Effector CD4-positive, alpha-beta T cell (primary cell): Measurements from ENCODE around the gene ITGA1.
"Not testable (repeated sequence)": the region's sequence is repeated elsewhere in the genome, so short reads cannot be mapped to it uniquely, and the experiment has no call there.

Experiments used
- DNase-seq: peaks from one replicate; pipeline ENCODE4 v3.0.0-alpha.2; 2020

The ITGA1 gene

DNA sequence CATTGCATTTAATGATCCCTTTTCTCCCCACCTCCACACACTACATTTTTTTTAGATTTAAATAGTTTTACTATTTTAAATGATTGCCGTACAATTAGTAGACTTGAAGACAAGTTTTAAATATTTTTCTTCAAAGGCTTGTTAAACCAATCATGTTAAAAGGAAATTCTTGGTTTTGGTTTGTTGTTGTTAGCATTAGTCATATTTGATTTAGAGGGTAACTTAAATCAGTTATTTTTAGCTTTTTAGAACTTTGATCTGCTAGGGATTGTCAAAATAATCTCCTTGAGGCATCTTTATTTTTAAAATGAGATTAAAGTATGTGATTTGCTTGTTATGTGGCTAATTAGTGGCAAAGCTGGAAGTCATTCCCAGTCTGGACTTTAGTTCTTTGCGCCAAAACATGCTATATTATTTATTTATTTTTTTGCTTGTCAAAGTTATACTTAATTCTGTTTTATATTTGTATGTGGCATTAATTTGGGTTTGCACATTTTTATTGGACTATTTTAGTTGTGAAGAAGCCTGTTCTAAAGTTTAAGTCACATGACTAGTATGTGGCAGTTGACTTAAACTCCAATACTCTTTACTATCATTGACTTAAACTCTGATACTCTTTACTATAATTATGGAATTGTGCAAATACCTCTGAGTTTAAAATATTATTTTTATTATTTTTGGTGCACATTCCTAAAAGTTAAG lies 14.7 kb downstream of the ITGA1 start:
- DNase-seq: no peak

DNA sequence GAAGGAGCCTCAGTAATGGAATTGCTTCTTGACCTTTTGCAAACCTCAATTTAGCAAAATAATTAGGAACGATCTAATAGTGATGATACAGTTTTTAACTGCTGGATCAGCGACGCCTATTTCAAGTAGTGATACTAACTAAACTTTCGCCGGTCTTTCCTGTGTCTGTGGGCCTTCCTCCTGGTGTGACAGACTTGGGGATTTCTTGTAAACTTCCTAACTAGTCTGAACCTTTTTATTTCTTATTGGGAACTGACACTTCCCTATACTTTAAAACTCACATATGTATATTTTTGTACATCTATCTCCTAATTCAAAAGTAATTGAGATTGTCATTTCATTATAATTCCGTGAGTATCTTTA lies 15.2 kb downstream of the ITGA1 start:
- no peak for DNase-seq

- DNase-seq: no peak
Measured at GRCh38 chr5:52804387-52804791, 16.7 kb downstream of the ITGA1 start.

DNA sequence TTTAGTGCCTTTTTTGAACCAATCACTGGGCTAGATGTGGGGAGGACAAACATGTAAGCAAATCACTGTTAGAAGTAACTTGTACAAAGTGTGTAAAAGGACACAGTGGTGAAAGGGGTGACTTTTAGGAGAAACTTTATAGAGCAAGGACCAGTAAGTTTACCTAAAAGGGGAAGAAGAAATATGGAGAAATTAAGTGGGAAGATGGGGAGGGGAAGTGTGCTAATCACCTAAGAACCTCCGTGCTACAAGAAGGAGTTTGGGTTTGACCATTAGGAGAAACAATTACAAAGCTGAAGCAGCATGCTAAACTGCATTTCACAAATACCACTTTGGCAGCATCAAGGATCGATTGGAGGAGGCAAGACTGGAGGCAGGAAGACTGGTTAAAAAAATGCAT lies 17.3 kb downstream of the ITGA1 start:
- no peak for DNase-seq

- DNase-seq: no peak
Measured at GRCh38 chr5:52805615-52806014, 17.9 kb downstream of the ITGA1 start.

GRCh38 chr5:52807037-52807436 lies 19.3 kb downstream of the ITGA1 start:
- no peak for DNase-seq

- no peak for DNase-seq
Measured at GRCh38 chr5:52807723-52808122, 20.0 kb downstream of the ITGA1 start.

- no peak for DNase-seq
Measured at GRCh38 chr5:52808316-52808901, 20.7 kb downstream of the ITGA1 start.

DNA sequence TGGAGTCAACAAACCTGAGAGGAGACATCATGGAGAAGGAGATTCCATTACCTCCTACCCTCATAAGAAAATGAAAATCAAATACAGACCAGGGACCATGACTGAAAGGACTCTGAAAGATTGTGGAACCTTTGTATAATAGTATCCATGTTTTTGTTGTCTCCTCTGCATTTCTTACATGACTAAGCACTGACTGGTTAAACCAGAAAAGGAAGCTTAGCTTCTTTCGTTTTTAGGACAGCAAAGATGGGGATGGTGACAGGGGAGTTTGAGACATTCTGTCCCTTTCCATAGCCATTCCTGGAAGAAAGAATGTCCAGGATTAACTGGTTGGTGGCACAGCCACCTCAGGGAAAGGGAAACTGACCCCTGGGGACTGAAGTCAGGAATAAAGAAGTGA lies 22.2 kb downstream of the ITGA1 start:
- DNase-seq: no peak

DNA sequence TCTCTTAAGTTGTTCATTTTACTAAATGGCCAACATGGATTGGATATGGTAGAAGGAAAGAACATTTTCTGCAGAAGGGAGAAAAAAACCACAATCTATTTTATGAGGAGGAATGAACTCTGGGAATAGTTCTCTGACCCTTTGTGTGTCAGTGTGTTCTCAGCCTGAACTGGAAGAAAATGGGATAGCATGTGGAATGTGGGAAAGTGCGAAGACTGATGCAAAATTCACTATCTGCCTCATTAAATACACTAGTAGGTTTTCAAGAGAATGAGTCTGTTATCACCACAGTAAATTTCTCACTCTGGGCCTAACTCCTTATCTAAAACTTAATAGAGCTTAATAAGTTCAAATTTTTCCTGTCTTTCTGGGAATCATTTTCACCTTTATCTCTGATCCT lies 22.7 kb downstream of the ITGA1 start:
- no peak for DNase-seq

DNA sequence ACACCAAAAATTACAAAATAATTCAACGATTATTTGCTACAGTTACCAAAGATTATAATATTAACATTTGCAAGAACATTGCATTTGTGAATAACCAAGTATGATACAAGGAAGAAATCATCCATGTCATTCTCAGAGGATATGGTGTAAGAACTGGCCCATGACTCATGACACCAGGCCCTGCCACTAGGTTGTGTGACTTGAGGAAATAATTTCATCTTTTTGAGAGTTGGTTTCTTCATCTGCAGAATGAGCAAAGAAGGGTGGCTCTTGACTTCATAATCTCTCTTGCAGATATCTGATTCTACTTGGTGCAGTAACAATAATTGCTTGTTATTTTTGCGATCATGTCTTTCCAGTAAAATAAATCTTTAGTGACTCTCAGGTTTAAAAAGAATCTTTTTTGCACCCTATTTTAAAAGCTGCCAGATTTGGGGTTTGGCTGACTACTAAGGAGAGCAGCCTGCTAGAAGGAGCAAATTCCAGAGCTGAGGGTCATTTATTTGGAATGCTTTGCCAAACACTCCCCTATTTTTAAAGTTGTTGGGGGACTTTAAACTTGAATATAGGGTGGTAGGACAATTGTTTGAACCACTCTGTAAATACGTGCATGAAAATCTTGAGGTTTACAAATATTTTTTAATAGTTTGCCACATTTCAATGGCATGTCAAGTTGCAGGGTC lies 23.5 kb downstream of the ITGA1 start:
- DNase-seq: no peak

GRCh38 chr5:52814352-52815148 lies 26.8 kb downstream of the ITGA1 start:
- no peak for DNase-seq

DNA sequence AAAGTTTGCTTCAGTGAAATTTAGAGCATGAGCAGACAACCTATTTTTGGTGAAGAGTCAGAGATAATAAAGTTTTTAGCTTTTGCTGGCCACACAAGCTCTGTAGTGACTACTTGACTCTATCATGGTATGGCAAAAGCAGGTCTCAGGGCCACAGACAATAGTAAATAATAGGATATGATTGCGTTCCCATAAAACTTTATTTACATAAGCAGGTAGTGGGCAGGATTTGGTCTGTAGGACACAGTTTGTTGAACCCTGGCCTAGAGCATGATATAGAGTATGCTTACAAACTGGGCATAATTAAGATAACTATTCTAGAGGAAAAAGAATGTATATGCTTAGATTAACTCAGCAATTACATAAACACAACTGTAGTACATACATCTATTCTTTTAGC lies 30.1 kb downstream of the ITGA1 start:
- no peak for DNase-seq

- no peak for DNase-seq
Measured at GRCh38 chr5:52818360-52818759, 30.6 kb downstream of the ITGA1 start.

GRCh38 chr5:52818807-52819206 lies 31.1 kb downstream of the ITGA1 start:
- not testable (repeated sequence) for DNase-seq

DNA sequence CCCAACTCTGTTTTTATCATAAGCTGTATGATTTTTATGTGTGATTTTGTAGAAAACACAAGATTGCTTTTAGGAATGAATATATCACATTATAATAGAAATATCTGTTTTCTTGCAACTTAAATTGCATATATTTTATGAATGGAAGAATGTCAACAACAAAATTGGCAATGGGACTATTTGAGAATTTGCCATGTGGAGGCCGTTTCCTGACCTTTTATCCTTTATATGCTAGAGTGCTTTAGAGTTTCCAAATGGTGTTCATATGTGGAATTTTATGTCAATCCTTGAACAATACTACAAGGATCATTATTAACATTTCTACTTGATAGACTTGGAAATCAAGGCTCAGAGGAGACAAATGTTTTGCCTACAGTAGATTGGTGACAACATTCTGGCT lies 34.2 kb downstream of the ITGA1 start:
- no peak for DNase-seq

- DNase-seq: no peak
Measured at GRCh38 chr5:52822437-52822836, 34.7 kb downstream of the ITGA1 start.

DNA sequence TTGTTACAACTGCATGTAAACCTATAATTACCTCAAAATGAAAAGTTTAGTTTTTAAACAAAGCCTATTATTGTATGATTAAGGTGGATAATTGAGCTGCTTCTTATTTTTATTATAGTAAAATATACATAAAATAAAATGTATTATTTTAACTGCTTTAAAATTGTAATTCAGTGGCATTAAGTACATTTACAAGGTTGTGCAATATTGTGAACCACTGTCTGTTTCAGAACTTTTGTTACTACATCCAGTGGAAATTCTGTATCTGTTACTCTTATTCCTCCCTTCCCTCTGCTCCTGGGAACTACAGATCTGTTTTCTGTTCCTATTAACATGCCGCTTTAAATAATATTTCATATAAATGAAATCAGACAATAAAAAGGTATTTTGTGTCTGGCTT lies 37.1 kb downstream of the ITGA1 start:
- DNase-seq: no peak

DNA sequence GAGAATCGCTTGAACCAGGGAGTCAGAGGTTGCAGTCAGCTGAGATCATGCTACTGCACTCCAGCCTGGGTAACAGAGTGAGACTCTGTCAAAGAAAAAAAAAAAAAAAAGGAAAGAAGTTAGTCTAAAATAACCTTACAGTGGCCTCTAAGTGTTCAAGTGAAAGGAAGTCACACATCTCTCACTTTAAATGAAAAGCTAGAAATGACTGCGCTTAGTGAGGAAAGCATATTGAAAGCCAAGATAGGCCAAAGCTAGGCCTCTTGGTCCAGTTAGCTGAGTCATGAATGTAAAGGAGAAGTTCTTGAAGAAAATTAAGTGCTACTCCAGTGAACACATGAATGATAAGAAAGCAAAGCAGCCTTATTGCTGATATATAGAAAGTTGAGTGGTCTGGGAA lies 38.1 kb downstream of the ITGA1 start:
- no peak for DNase-seq

DNA sequence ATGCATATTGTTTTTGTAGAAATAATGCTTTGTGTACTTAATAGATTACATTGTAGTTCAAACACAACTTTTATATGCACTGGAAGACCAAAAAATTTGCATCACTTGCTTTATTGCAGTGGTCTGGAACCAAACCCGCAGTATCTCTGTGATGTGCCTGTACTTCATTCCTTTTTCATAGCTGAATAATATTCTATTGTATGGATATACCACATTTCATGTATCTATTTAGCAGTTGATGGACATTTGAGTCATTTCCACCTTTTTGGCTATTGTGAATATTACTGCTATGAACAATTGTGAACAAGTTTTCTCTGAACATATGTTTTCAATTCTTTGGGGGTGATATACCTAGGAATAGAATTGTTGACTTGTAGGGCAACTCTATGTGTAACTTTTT lies 40.1 kb downstream of the ITGA1 start:
- DNase-seq: no peak

GRCh38 chr5:52829664-52830063 lies 41.9 kb downstream of the ITGA1 start:
- DNase-seq: no peak

GRCh38 chr5:52830650-52831049 lies 42.9 kb downstream of the ITGA1 start:
- DNase-seq: no peak

- no peak for DNase-seq
Measured at GRCh38 chr5:52831786-52832511, 44.2 kb downstream of the ITGA1 start.
